ENCODE data around the gene CNTN5. TPM values are rescaled to one million over a fixed set of nuclear protein-coding genes. Genes with fewer than 3 reads are reported as not detected.

CNTN5 gene
- total RNA-seq, 6 donors from 2014 or later = 0.13 to 1.0 (median 0.57) TPM; not detected in 2

DNA sequence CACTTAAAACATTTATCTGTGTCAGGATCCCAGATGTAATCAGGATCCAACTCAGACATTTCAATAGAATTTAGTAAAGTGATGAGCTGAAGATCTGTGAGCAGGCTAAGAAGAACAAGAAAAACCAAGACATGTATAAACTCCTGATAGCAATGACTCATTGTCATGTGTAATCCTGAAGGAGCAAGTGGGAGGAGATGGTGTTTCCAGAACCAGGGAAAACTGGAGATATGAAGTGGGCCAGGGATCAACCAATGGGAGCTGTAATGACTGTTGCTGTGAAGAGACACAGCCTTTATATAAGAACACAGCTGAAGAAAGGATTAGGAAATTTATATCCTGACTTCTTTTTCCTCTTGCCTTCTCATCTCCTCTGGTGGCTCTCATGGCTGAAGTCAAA, 983.8 kb downstream of the CNTN5 start:
- H3K4me1 ChIP-seq = no peaks in the 10 kb centered on the region
- ATAC-seq (ENCODE audit: low FRiP score in 2 of 2) (peak in 1 of 2 donors; percentile 48), DNase-seq (no peak)
- no peak overlapping the region for H3K4me3 ChIP-seq
- H3K27me3 ChIP-seq = no peaks in the 10 kb centered on the region
- no peaks in the 10 kb centered on the region for H3K36me3 ChIP-seq
- peaks cover 0 to 6% (median 0%) of the 10 kb centered on the region in 4 donors for H3K9me3 ChIP-seq
- TF ChIP-seq, protein P1, sequence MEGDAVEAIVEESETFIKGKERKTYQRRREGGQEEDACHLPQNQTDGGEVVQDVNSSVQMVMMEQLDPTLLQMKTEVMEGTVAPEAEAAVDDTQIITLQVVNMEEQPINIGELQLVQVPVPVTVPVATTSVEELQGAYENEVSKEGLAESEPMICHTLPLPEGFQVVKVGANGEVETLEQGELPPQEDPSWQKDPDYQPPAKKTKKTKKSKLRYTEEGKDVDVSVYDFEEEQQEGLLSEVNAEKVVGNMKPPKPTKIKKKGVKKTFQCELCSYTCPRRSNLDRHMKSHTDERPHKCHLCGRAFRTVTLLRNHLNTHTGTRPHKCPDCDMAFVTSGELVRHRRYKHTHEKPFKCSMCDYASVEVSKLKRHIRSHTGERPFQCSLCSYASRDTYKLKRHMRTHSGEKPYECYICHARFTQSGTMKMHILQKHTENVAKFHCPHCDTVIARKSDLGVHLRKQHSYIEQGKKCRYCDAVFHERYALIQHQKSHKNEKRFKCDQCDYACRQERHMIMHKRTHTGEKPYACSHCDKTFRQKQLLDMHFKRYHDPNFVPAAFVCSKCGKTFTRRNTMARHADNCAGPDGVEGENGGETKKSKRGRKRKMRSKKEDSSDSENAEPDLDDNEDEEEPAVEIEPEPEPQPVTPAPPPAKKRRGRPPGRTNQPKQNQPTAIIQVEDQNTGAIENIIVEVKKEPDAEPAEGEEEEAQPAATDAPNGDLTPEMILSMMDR (IDR thresholded peaks at IDR 0.05) = no peak
- no peak for TF ChIP-seq POLR2AphosphoS5 (IDR thresholded peaks at IDR 0.05)
- TF ChIP-seq EP300 (IDR thresholded peaks at IDR 0.05) = no peak
- H3K27ac ChIP-seq = no peak overlapping the region

DNA sequence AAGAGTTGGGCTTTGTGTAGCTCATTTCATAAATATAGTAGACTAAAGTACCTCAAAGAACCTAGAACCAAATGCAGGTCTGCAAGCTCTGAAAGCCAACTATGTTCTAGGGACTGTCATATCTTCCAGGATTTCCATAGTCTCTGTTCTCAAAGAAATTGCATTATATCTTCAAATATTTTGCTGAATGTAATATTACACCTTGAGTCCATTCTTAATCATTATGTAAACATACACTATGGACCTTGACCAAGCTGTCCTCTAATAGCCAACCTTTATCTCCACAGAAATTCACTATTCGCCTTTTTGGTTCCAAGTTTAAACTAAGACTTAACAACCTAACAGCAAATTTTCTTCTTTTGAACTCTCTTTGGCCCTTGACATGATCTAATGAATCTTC, 987.7 kb downstream of the CNTN5 start:
- WGBS, 2 donors = 72 to 78% methylated on average over 1 of the region's 1 CpG
- no peak for ATAC-seq (ENCODE audit: low FRiP score in 2 of 2)
- no peaks in the 10 kb centered on the region for H3K4me1 ChIP-seq
- no peak for TF ChIP-seq POLR2A (IDR thresholded peaks at IDR 0.05)
- TF ChIP-seq EP300 (IDR thresholded peaks at IDR 0.05) = no peak
- no peak for TF ChIP-seq POLR2AphosphoS5 (IDR thresholded peaks at IDR 0.05)
- TF ChIP-seq, protein P1 (IDR thresholded peaks at IDR 0.05) = no peak
- no peaks in the 10 kb centered on the region for H3K36me3 ChIP-seq
- H3K27ac ChIP-seq = no peak overlapping the region
- H3K27me3 ChIP-seq = no peaks in the 10 kb centered on the region
- DNase-seq = no peak
- no peak overlapping the region for H3K4me3 ChIP-seq
- no peaks in the 10 kb centered on the region for H3K9me3 ChIP-seq

DNA sequence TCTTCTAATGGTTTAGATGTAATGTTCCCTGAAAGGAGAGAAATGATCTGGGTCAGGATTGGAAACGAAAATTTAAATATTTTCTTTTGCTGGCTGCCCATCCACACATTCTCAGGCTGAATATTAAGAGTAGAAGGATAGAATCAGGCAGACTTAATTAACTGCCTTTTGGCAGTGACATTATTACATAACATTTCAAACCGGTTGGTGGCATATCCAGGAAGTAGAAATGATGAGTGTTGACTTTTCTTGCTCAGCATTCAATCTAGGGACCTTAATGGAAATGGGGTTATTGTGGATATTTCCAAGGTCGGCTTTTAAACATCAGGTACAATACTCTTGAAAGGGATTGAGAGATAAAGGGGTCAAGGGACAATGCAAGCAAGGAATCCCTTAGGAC, 989.0 kb downstream of the CNTN5 start:
- H3K27me3 ChIP-seq = no peaks in the 10 kb centered on the region
- no peak for DNase-seq
- WGBS, 2 donors = 35 to 40% methylated on average over 3 of the region's 3 CpGs
- no peak overlapping the region for H3K27ac ChIP-seq
- no peaks in the 10 kb centered on the region for H3K9me3 ChIP-seq
- H3K4me3 ChIP-seq = no peak overlapping the region
- no peak for ATAC-seq (ENCODE audit: low FRiP score in 2 of 2)
- H3K4me1 ChIP-seq = no peaks in the 10 kb centered on the region
- TF ChIP-seq, protein P1 (IDR thresholded peaks at IDR 0.05) = no peak
- TF ChIP-seq EP300 (IDR thresholded peaks at IDR 0.05) (no peak), POLR2A (IDR thresholded peaks at IDR 0.05) (no peak), POLR2AphosphoS5 (IDR thresholded peaks at IDR 0.05) (no peak)
- H3K36me3 ChIP-seq = no peaks in the 10 kb centered on the region

DNA sequence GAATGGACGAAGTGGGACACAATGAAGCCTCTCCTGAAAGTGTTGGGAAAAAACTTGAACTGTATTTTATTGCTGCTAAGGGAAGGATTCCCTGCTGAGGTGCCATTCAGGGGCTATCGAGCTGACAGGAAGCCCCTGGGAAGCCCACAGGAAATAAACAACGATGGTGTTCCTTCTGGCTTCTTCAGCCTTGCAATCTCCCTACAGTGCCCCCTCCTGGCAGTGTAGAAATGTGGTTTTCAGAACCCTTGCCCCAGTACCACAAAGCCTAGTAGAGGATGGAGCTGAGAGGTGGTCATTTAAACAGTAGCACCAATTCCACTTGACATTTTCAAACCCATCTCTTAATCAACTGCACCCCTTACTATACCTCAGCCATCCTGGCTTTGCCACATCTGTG, 989.6 kb downstream of the CNTN5 start:
- Histone ChIP-seq H3K36me3 (no peaks in the 10 kb centered on the region), H3K4me3 (no peak overlapping the region), H3K4me1 (no peaks in the 10 kb centered on the region), H3K27ac (no peak overlapping the region), H3K9me3 (no peaks in the 10 kb centered on the region), H3K27me3 (no peaks in the 10 kb centered on the region)
- 39 to 44% methylated on average over 3 of the region's 3 CpGs for WGBS, 2 donors
- no peak for DNase-seq
- no peak for TF ChIP-seq POLR2AphosphoS5 (IDR thresholded peaks at IDR 0.05)
- no peak for TF ChIP-seq EP300 (IDR thresholded peaks at IDR 0.05)
- TF ChIP-seq, protein P1 (IDR thresholded peaks at IDR 0.05) = no peak
- no peak for TF ChIP-seq POLR2A (IDR thresholded peaks at IDR 0.05)
- no peak for ATAC-seq (ENCODE audit: low FRiP score in 2 of 2)

DNA sequence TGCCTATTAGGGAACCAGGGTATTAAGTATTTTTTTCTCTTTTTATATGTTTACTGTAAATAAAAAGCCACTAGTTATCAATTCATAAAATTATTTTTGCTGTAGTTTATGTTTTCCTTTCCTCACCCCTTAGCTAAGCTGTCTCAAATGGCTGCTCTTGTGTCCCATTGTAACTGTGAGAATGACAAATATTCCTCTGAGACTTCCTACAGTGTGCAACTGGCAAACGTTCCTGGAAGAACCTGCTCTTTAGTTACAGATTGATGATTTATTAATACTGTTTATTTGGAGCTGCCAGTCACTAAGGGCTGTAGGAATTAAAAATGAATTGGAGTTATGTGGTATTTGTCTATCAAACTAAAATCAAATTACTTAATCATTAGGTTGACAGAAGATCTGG, 990.9 kb downstream of the CNTN5 start:
- H3K4me1 ChIP-seq = no peaks in the 10 kb centered on the region
- H3K36me3 ChIP-seq = no peaks in the 10 kb centered on the region
- H3K9me3 ChIP-seq = no peaks in the 10 kb centered on the region
- H3K4me3 ChIP-seq = no peak overlapping the region
- WGBS, 2 donors = 11 to 14% methylated on average over 1 of the region's 1 CpG
- no peak for TF ChIP-seq EP300 (IDR thresholded peaks at IDR 0.05)
- TF ChIP-seq, protein P1 (IDR thresholded peaks at IDR 0.05) = no peak
- TF ChIP-seq POLR2A (IDR thresholded peaks at IDR 0.05) = no peak
- TF ChIP-seq POLR2AphosphoS5 (IDR thresholded peaks at IDR 0.05) = no peak
- ATAC-seq (ENCODE audit: low FRiP score in 2 of 2) (no peak), DNase-seq (no peak)
- no peaks in the 10 kb centered on the region for H3K27me3 ChIP-seq
- no peak overlapping the region for H3K27ac ChIP-seq

Data from upper lobe of left lung (tissue), 6 donors.